ENCODE measurements around the gene SNX5. TPM values are rescaled to one million over a fixed set of nuclear protein-coding genes. Genes with fewer than 3 reads are reported as not detected.

The SNX5 gene
- total and polyA plus RNA-seq, 2 of the 8 experiments (the other 6 are each of a cell fraction or from before 2014, with no cell fraction given): 155 to 194 TPM

GRCh38 chr20:17938871-17939619, 29.5 kb downstream of the SNX5 start:
- Histone ChIP-seq H2BK5ac (ENCODE audit: low read depth, low read length) (0 out of 2 replicates have a peak overlapping the region, but pooled peaks have one; percentile 12), H3K23me2 (ENCODE audit: low read depth, low read length) (no peaks in the 10 kb centered on the region), H4K5ac (ENCODE audit: insufficient read length, low read depth, low read length) (no peak overlapping the region), H3K4me1 (replicated peaks in 1 of 4; ENCODE audit: control insufficient read depth in 3 of 4, insufficient read depth in 4 of 4, low read length in 3 of 4) (peaks cover 10 to 26% (median 17%) of the 10 kb centered on the region in 4 experiments), H3K56ac (replicated peaks; ENCODE audit: insufficient read length, low read depth, low read length) (no peak overlapping the region), H2BK20ac (ENCODE audit: low read length) (no peak overlapping the region), H3K27ac (ENCODE audit: low read depth, low read length) (peak overlapping the region; percentile 40; the same call in 1 of the 2 replicates), H2BK120ac (replicated peaks; ENCODE audit: low read depth, low read length) (no peak overlapping the region), H3K14ac (ENCODE audit: insufficient read length) (no peak overlapping the region), H4K91ac (replicated peaks; ENCODE audit: insufficient read length, low read length) (no peak overlapping the region), H2BK15ac (ENCODE audit: low read length) (no peak overlapping the region), H3K79me2 (ENCODE audit: control insufficient read depth in 1 of 2, insufficient read depth in 2 of 2, low read length in 2 of 2) (no peaks in the 10 kb centered on the region), H2BK12ac (ENCODE audit: low read depth, low read length) (no peak overlapping the region; the same call in 1 of the 2 replicates), H3K18ac (ENCODE audit: extremely low read depth, low read length) (no peak overlapping the region), H2AK5ac (ENCODE audit: low read depth, low read length) (no peak overlapping the region), H3K4ac (replicated peaks; ENCODE audit: insufficient read length, low read depth, low read length) (no peak overlapping the region), H4K8ac (ENCODE audit: extremely low read depth, insufficient read depth, low read length) (no peak overlapping the region), H2AFZ (ENCODE audit: low read length) (no peak overlapping the region), H3K27me3 (replicated peaks in 1 of 4; ENCODE audit: control insufficient read depth in 3 of 4, extremely low read depth in 1 of 4, insufficient read depth in 3 of 4, low read length in 3 of 4) (no peaks in the 10 kb centered on the region), H3K36me3 (ENCODE audit: control insufficient read depth in 2 of 4, insufficient read depth in 4 of 4, low read length in 3 of 4) (peaks cover 13 to 33% (median 26%) of the 10 kb centered on the region in 4 experiments), H3K79me1 (ENCODE audit: low read depth, low read length) (no peaks in the 10 kb centered on the region; the same call in 1 of the 2 replicates), H3K23ac (ENCODE audit: insufficient read length) (no peak overlapping the region), H4K20me1 (replicated peaks in 1 of 2; ENCODE audit: control insufficient read depth in 1 of 2, insufficient read depth in 2 of 2, low read length in 2 of 2) (peaks cover 3 to 13% of the 10 kb centered on the region in 2 experiments), H3K9me3 (ENCODE audit: insufficient read depth in 2 of 2, low read depth in 1 of 2, low read length in 1 of 2) (no peaks in the 10 kb centered on the region), H3K4me3 (ENCODE audit: extremely low read depth in 1 of 4, insufficient read depth in 2 of 4, low read depth in 3 of 4, low read length in 4 of 4) (no peak overlapping the region), H3K9ac (replicated peaks in 1 of 4; ENCODE audit: extremely low read depth in 1 of 4, low read depth in 3 of 4, low read length in 3 of 4) (no peak overlapping the region; a peak in 2 of 7 replicates), H3K4me2 (ENCODE audit: insufficient read depth in 1 of 2, low read depth in 2 of 2, low read length in 2 of 2) (peak overlapping the region; percentile 8 to 51; a peak in 3 of 4 replicates)
- WGBS, 2 experiments (ENCODE audit: extremely low coverage in 1 of 2, insufficient coverage in 1 of 2, insufficient read length in 1 of 2, insufficient replicate concordance in 2 of 2, low coverage in 1 of 2, low lambda C conversion rate in 2 of 2, missing lambda C conversion rate in 1 of 2): 25% methylated on average over 13 of the region's 13 CpGs; no CpG with 5 or more reads in 1 of the 2 experiments
- DNase-seq (ENCODE audit: low read depth in 1 of 2, low spot score in 2 of 2) (peak; percentile 57 to 87), FAIRE-seq (peak; percentile 19)
- ChIA-PET POLR2A (ENCODE audit: partially characterized antibody) (interaction anchor here (0.6 to 3.5 kb wide), 22 partner anchors 8 to 434 kb away, joined by 3 to 30 read pairs (median 5); partner anchors contain the start of genes MGME1, OVOL2, RRBP1 and SNX5), CTCF (ENCODE audit: partially characterized antibody) (interaction anchor here (0.6 to 4.9 kb wide), 43 partner anchors 9 to 345 kb away, joined by 3 to 26 read pairs (median 4); partner anchors contain the start of gene RRBP1)
- TF ChIP-seq CHD2 (IDR thresholded peaks at IDR 0.05; ENCODE audit: low read length) (0 out of 2 replicates have a peak, but pooled peaks have one; percentile 5), CREB1 (IDR thresholded peaks at IDR 0.05) (peak; percentile 33; the same call in 1 of the 2 replicates), MAX (IDR thresholded peaks at IDR 0.05) (peak; percentile 76), ATF2 (IDR thresholded peaks at IDR 0.05; ENCODE audit: low read length) (peak; percentile 72; the same call in 1 of the 2 replicates), KDM4A (IDR thresholded peaks at IDR 0.05; ENCODE audit: low read depth, low read length, severe bottlenecking) (no peak), NANOG (IDR thresholded peaks at IDR 0.05; ENCODE audit: insufficient read depth, low read depth, low read length, poor library complexity, severe bottlenecking) (peak; percentile 15)
